MM.1S (cell line): ENCODE measurements around the gene CTDNEP1.

Experiments
- DNase-seq: peaks from one replicate; pipeline ENCODE4 v3.0.0-alpha.2; 2015
- H2AFZ ChIP-seq: fragments of 300-600 bp; sonication (generic); 2 replicates; pipeline ENCODE4 v1.6.0; 2016; ENCODE audit warnings: antibody characterized with exemption, low read length
- H3F3A ChIP-seq: fragments of 300-600 bp; sonication (generic); 2 replicates; pipeline ENCODE4 v1.6.1; 2016; ENCODE audit warnings: mild to moderate bottlenecking, antibody characterized with exemption, low read length, moderate library complexity, mixed read lengths; ENCODE audit not compliant: insufficient read depth
- H3K27ac ChIP-seq: fragments of 300-600 bp; sonication (generic); 2 replicates; pipeline ENCODE4 v1.5.1; 2016; ENCODE audit warnings: mild to moderate bottlenecking, low read length
- H3K27me3 ChIP-seq: fragments of 300-600 bp; sonication (generic); replicated peaks from 2 replicates; pipeline ENCODE4 v1.6.0; 2016; ENCODE audit warnings: low read length; ENCODE audit not compliant: insufficient read depth
- H3K36me3 ChIP-seq: fragments of 300-600 bp; sonication (generic); replicated peaks from 2 replicates; pipeline ENCODE4 v1.6.1; 2016; ENCODE audit warnings: mild to moderate bottlenecking, low read length, mixed read lengths; ENCODE audit not compliant: insufficient read depth
- H3K4me1 ChIP-seq: fragments of 300-600 bp; sonication (generic); 2 replicates; pipeline ENCODE4 v1.6.1; 2016; ENCODE audit warnings: low read length, mixed read lengths
- H3K4me2 ChIP-seq: fragments of 300-600 bp; sonication (generic); 2 replicates; pipeline ENCODE4 v1.6.0; 2016; ENCODE audit warnings: low read depth, low read length
- H3K4me3 ChIP-seq: fragments of 300-600 bp; sonication (generic); 2 replicates; pipeline ENCODE4 v1.5.1; 2016; ENCODE audit warnings: low read length, mixed read lengths
- H3K79me2 ChIP-seq: fragments of 300-600 bp; sonication (generic); 2 replicates; pipeline ENCODE4 v1.6.1; 2016; ENCODE audit warnings: mixed run types, low read length, mixed read lengths
- H3K9ac ChIP-seq: fragments of 300-600 bp; sonication (generic); 2 replicates; pipeline ENCODE4 v1.6.1; 2016; ENCODE audit warnings: low read length, mixed read lengths
- H3K9me2 ChIP-seq: fragments of 300-600 bp; sonication (generic); replicated peaks from 2 replicates; pipeline ENCODE4 v1.6.1; 2016; ENCODE audit warnings: mild to moderate bottlenecking, low read length, mixed read lengths; ENCODE audit not compliant: insufficient read depth
- H3K9me3 ChIP-seq: fragments of 300-600 bp; sonication (generic); replicated peaks from 2 replicates; pipeline ENCODE4 v1.6.1; 2016; ENCODE audit warnings: mild to moderate bottlenecking, low read length, mixed read lengths; ENCODE audit not compliant: insufficient read depth
- H4K20me1 ChIP-seq: fragments of 300-600 bp; sonication (generic); 2 replicates; pipeline ENCODE4 v1.6.1; 2016; ENCODE audit warnings: mild to moderate bottlenecking, low read length, moderate library complexity, mixed read lengths; ENCODE audit not compliant: insufficient read depth
- CTCF ChIP-seq: fragments of 300-600 bp; sonication (generic); IDR thresholded peaks from 2 replicates; pipeline ENCODE4 v1.5.1; 2016; ENCODE audit warnings: antibody characterized with exemption, low read length, mixed read lengths
- EZH2 ChIP-seq: fragments of 300-600 bp; sonication (generic); optimal IDR thresholded peaks from 2 replicates; pipeline ENCODE3; 2017; ENCODE audit warnings: low read depth, mild to moderate bottlenecking, antibody characterized with exemption, low read length, mixed read lengths
- EZH2phosphoT487 ChIP-seq: fragments of 300-600 bp; sonication (generic); IDR thresholded peaks from 2 replicates; pipeline ENCODE4 v1.6.1; 2018; ENCODE audit warnings: antibody characterized with exemption, low read length

Gene CTDNEP1

GRCh38 chr17:7260651-7261378 is 9.3 kb upstream of the CTDNEP1 start:
- peaks cover 48% of the 10 kb centered on the region for H3K27me3 ChIP-seq
- peaks cover 4% of the 10 kb centered on the region; the same call in 1 of the 2 replicates for H3K4me1 ChIP-seq
- H4K20me1 ChIP-seq, result no peaks in the 10 kb centered on the region
- H3K4me2 ChIP-seq, result peak overlapping the region; percentile 70
- peak overlapping the region; percentile 42 for H3K4me3 ChIP-seq
- H3K9me3 ChIP-seq, result no peaks in the 10 kb centered on the region
- no peaks in the 10 kb centered on the region for H3K9me2 ChIP-seq
- no peaks in the 10 kb centered on the region for H3F3A ChIP-seq
- no peak for DNase-seq
- no peak overlapping the region for H3K9ac ChIP-seq
- H3K36me3 ChIP-seq, result no peaks in the 10 kb centered on the region
- no peak overlapping the region for H3K27ac ChIP-seq
- H3K79me2 ChIP-seq, result no peaks in the 10 kb centered on the region
- peak overlapping the region; percentile 61 for H2AFZ ChIP-seq
- TF ChIP-seq CTCF (no peak), EZH2phosphoT487 (no peak), EZH2 (no peak)

GRCh38 chr17:7260151-7260550 is 8.6 kb upstream of the CTDNEP1 start:
- peaks cover 4% of the 10 kb centered on the region; the same call in 1 of the 2 replicates for H3K4me1 ChIP-seq
- no peak overlapping the region for H2AFZ ChIP-seq
- H3K79me2 ChIP-seq, result no peaks in the 10 kb centered on the region
- TF ChIP-seq EZH2phosphoT487, result no peak
- no peak for TF ChIP-seq EZH2
- no peak for TF ChIP-seq CTCF
- H3K9ac ChIP-seq, result no peak overlapping the region
- H3K36me3 ChIP-seq, result no peaks in the 10 kb centered on the region
- no peaks in the 10 kb centered on the region for H3F3A ChIP-seq
- H3K4me2 ChIP-seq, result no peak overlapping the region
- no peaks in the 10 kb centered on the region for H3K9me3 ChIP-seq
- DNase-seq, result no peak
- peaks cover 42% of the 10 kb centered on the region for H3K27me3 ChIP-seq
- no peak overlapping the region for H3K27ac ChIP-seq
- H4K20me1 ChIP-seq, result no peaks in the 10 kb centered on the region
- no peaks in the 10 kb centered on the region for H3K9me2 ChIP-seq
- H3K4me3 ChIP-seq, result no peak overlapping the region

- no peak overlapping the region for H3K27ac ChIP-seq
- no peaks in the 10 kb centered on the region for H4K20me1 ChIP-seq
- no peak for DNase-seq
- H3K4me1 ChIP-seq, result peaks cover 4% of the 10 kb centered on the region; the same call in 1 of the 2 replicates
- H3K27me3 ChIP-seq, result peaks cover 40% of the 10 kb centered on the region
- H3K9ac ChIP-seq, result no peak overlapping the region
- 0 out of 2 replicates have a peak, but pooled peaks cover under 1% of the 10 kb centered on the region for H3K36me3 ChIP-seq
- no peaks in the 10 kb centered on the region for H3K9me2 ChIP-seq
- no peaks in the 10 kb centered on the region for H3K9me3 ChIP-seq
- TF ChIP-seq EZH2 (no peak), EZH2phosphoT487 (no peak), CTCF (no peak)
- no peak overlapping the region for H3K4me3 ChIP-seq
- H2AFZ ChIP-seq, result no peak overlapping the region
- H3K4me2 ChIP-seq, result no peak overlapping the region
- no peaks in the 10 kb centered on the region for H3F3A ChIP-seq
- no peaks in the 10 kb centered on the region for H3K79me2 ChIP-seq
These were observed 8.0 kb upstream of the CTDNEP1 start for GRCh38 chr17:7259555-7259889.
